IMR-90 (cell line): ENCODE results near the gene SLC35F3. TPM values are rescaled to one million over a fixed set of nuclear protein-coding genes. Genes with fewer than 3 reads are reported as not detected.

ENCODE experiments used
- ATAC-seq: fragments of 200-7000 bp; cut with Tn5 transposase; 2 replicates; pipeline ENCODE4 v1.9.1; 2020; ENCODE audit warnings: low read depth, mild to moderate bottlenecking, moderate library complexity
- BruUV-seq: library from RNA; stranded (reverse); fragments of 400-500 nt; replicated peaks from 2 replicates; lab custom pipeline; 2021; lab: Mats Ljungman, UMichigan
- CTCF ChIA-PET: fragments of 300-600 bp; formaldehyde crosslinking; extraction: SDS; loops from one replicate; lab custom pipeline; 2021; ENCODE audit warnings: antibody characterized with exemption; lab: Yijun Ruan, JAX
- POLR2A ChIA-PET: fragments of 300-600 bp; sonication (Branson Sonifier 250); formaldehyde crosslinking; loops from one replicate; lab custom pipeline; 2022; ENCODE audit warnings: antibody characterized with exemption; ENCODE audit not compliant: unreplicated experiment; lab: Charles Lee
- DNase-seq: peaks from one replicate; pipeline ENCODE4 v3.0.0; 2013
- H2AFZ ChIP-seq: replicated peaks from 2 replicates; pipeline ENCODE3; 2013; ENCODE audit warnings: low read length, mild to moderate bottlenecking; ENCODE audit not compliant: poor library complexity
- H2AK5ac ChIP-seq: 2 replicates; pipeline ENCODE4 v1.6.1; 2013; ENCODE audit warnings: low read depth, low read length, inconsistent platforms
- H2AK9ac ChIP-seq: replicated peaks from 2 replicates; pipeline ENCODE3; 2013; ENCODE audit warnings: mild to moderate bottlenecking, low read depth, low read length, moderate library complexity; ENCODE audit not compliant: poor library complexity
- H2BK120ac ChIP-seq: 2 replicates; pipeline ENCODE4 v1.6.1; 2013; ENCODE audit warnings: low read depth, low read length, inconsistent platforms
- H2BK15ac ChIP-seq: 3 replicates; pipeline ENCODE4 v1.6.1; 2013; ENCODE audit warnings: low read depth, low read length, inconsistent platforms
- H2BK20ac ChIP-seq: 2 replicates; pipeline ENCODE4 v1.6.1; 2013; ENCODE audit warnings: low read depth, mild to moderate bottlenecking, inconsistent platforms, low read length, moderate library complexity
- H2BK5ac ChIP-seq: 2 replicates; pipeline ENCODE4 v1.6.1; 2013; ENCODE audit warnings: mild to moderate bottlenecking, low read depth, low read length, inconsistent platforms; ENCODE audit not compliant: poor library complexity, severe bottlenecking
- H3K14ac ChIP-seq: replicated peaks from 2 replicates; pipeline ENCODE4 v1.6.1; 2013; ENCODE audit warnings: low read depth, low read length, inconsistent platforms
- H3K18ac ChIP-seq: 2 replicates; pipeline ENCODE4 v1.6.1; 2013; ENCODE audit warnings: low read depth, low read length, control low read depth
- H3K23ac ChIP-seq: 2 replicates; pipeline ENCODE4 v1.6.1; 2013; ENCODE audit warnings: low read depth, low read length, inconsistent platforms
- H3K27ac ChIP-seq: 2 replicates; pipeline ENCODE4 v1.5.1; 2013; ENCODE audit warnings: mild to moderate bottlenecking, control low read depth, low read length; ENCODE audit not compliant: insufficient read depth
- H3K27me3 ChIP-seq: 2 replicates; pipeline ENCODE4 v1.6.1; 2013; ENCODE audit warnings: low read length; ENCODE audit not compliant: control insufficient read depth, insufficient read depth
- H3K36me3 ChIP-seq: 2 replicates; pipeline ENCODE4 v1.6.1; 2013; ENCODE audit warnings: low read length, mixed read lengths; ENCODE audit not compliant: control insufficient read depth, insufficient read depth
- H3K4ac ChIP-seq: 2 replicates; pipeline ENCODE4 v1.6.1; 2013; ENCODE audit warnings: low read depth, low read length, inconsistent platforms
- H3K4me1 ChIP-seq: 2 replicates; pipeline ENCODE4 v1.6.1; 2013; ENCODE audit warnings: low read length, mixed read lengths; ENCODE audit not compliant: control insufficient read depth, insufficient read depth
- H3K4me2 ChIP-seq: 2 replicates; pipeline ENCODE4 v1.6.1; 2013; ENCODE audit warnings: low read depth, mild to moderate bottlenecking, control low read depth, low read length, moderate library complexity
- H3K4me3 ChIP-seq: 2 replicates; pipeline ENCODE4 v1.5.1; 2013; ENCODE audit warnings: low read depth, mild to moderate bottlenecking, control low read depth, low read length, moderate library complexity; ENCODE audit not compliant: insufficient read depth
- H3K56ac ChIP-seq: 2 replicates; pipeline ENCODE4 v1.6.1; 2013; ENCODE audit warnings: low read length, inconsistent platforms; ENCODE audit not compliant: insufficient read depth; ENCODE audit errors: extremely low read depth
- H3K79me1 ChIP-seq, 2 experiments: 2 replicates each; pipeline ENCODE4 v1.6.1; 2013; ENCODE audit warnings: low read length in 2 of 2, inconsistent platforms in 1 of 2, low read depth in 1 of 2
- H3K9ac ChIP-seq: 2 replicates; pipeline ENCODE4 v1.6.1; 2013; ENCODE audit warnings: low read depth, low read length, control low read depth
- H3K9me1 ChIP-seq: 2 replicates; pipeline ENCODE4 v1.6.1; 2013; ENCODE audit warnings: low read length, inconsistent platforms; ENCODE audit not compliant: insufficient read depth
- H3K9me3 ChIP-seq: 2 replicates; pipeline ENCODE4 v1.6.1; 2013; ENCODE audit warnings: low read length; ENCODE audit not compliant: control insufficient read depth, insufficient read depth
- H4K20me1 ChIP-seq: 2 replicates; pipeline ENCODE4 v1.6.1; 2013; ENCODE audit warnings: low read length, inconsistent platforms; ENCODE audit not compliant: insufficient read depth
- H4K5ac ChIP-seq: 2 replicates; pipeline ENCODE4 v1.6.1; 2013; ENCODE audit warnings: mild to moderate bottlenecking, low read depth, low read length, control low read depth
- H4K8ac ChIP-seq, 2 experiments: 2 replicates each; pipeline ENCODE4 v1.6.1; 2013; ENCODE audit warnings: low read depth in 2 of 2, low read length in 2 of 2, control low read depth in 1 of 2, inconsistent platforms in 1 of 2
- H4K91ac ChIP-seq: 2 replicates; pipeline ENCODE4 v1.6.1; 2013; ENCODE audit warnings: low read depth, low read length, inconsistent platforms; ENCODE audit not compliant: insufficient read depth
- BHLHE40 ChIP-seq: fragments of 150-350 bp; IDR thresholded peaks from 2 replicates; pipeline ENCODE4 v1.6.1; 2016; ENCODE audit warnings: mild to moderate bottlenecking, low read depth, low read length
- CEBPB ChIP-seq: IDR thresholded peaks from 2 replicates; pipeline ENCODE4 v1.6.1; 2012; ENCODE audit warnings: low read depth, low read length, improper control_type of control experiment
- CHD1 ChIP-seq: IDR thresholded peaks from 2 replicates; pipeline ENCODE4 v1.6.1; 2012; ENCODE audit warnings: low read depth, low read length, improper control_type of control experiment
- FOS ChIP-seq: fragments of 150-350 bp; IDR thresholded peaks from 2 replicates; pipeline ENCODE4 v1.6.1; 2016; ENCODE audit warnings: low read depth, low read length
- MAFK ChIP-seq: IDR thresholded peaks from 2 replicates; pipeline ENCODE4 v1.6.1; 2012; ENCODE audit warnings: low read depth, low read length, improper control_type of control experiment
- MAZ ChIP-seq: IDR thresholded peaks from 2 replicates; pipeline ENCODE4 v1.6.1; 2012; ENCODE audit warnings: low read depth, mild to moderate bottlenecking, low read length, improper control_type of control experiment, moderate library complexity, borderline replicate concordance
- MXI1 ChIP-seq: IDR thresholded peaks from 2 replicates; pipeline ENCODE4 v1.6.1; 2012; ENCODE audit warnings: low read depth, mild to moderate bottlenecking, low read length, moderate library complexity, borderline replicate concordance
- NFE2L2 ChIP-seq: fragments of 150-350 bp; IDR thresholded peaks from 2 replicates; pipeline ENCODE4 v1.6.1; 2016; ENCODE audit warnings: low read depth, mild to moderate bottlenecking, low read length
- POLR2A ChIP-seq: IDR thresholded peaks from 2 replicates; pipeline ENCODE4 v1.6.1; 2012; ENCODE audit warnings: mild to moderate bottlenecking, low read depth, low read length
- RAD21 ChIP-seq: IDR thresholded peaks from 2 replicates; pipeline ENCODE4 v1.6.1; 2012; ENCODE audit warnings: low read length, improper control_type of control experiment
- RCOR1 ChIP-seq: IDR thresholded peaks from 2 replicates; pipeline ENCODE4 v1.6.1; 2012; ENCODE audit warnings: mild to moderate bottlenecking, low read length, improper control_type of control experiment; ENCODE audit not compliant: insufficient replicate concordance
- RFX5 ChIP-seq: IDR thresholded peaks from 2 replicates; pipeline ENCODE4 v1.8.0; 2012; ENCODE audit warnings: low read depth, mild to moderate bottlenecking, low read length, moderate library complexity
- SMC3 ChIP-seq: fragments of 150-350 bp; IDR thresholded peaks from 2 replicates; pipeline ENCODE4 v1.6.1; 2016; ENCODE audit warnings: low read depth, mild to moderate bottlenecking, antibody characterized with exemption, low read length, moderate library complexity
- WGBS, 2 experiments: methylation state at CpG; one replicate each; pipeline versions ENCODE4 v1.1.5 to v1.1.7; 2013; ENCODE audit warnings: missing lambda C conversion rate in 2 of 2; ENCODE audit not compliant: insufficient read length in 1 of 2; ENCODE audit errors: extremely low coverage in 2 of 2; 5-methylcytosine and 5-hydroxymethylcytosine counted together
- dilution Hi-C: fragments of 300-500 bp; cut with HindIII; formaldehyde crosslinking; loops from one replicate; pipeline ENCODE4 v1.14.3; 2018; ENCODE audit warnings: low sequenced_read_pairs; ENCODE audit not compliant: unreplicated experiment
- in situ Hi-C: fragments of 300-500 bp; cut with MboI; formaldehyde crosslinking; loops from 3 replicates; pipeline ENCODE4 v1.14.3; 2019; ENCODE audit warnings: low sequenced_read_pairs, inconsistent platforms, mixed read lengths
- intact Hi-C: fragments of 100-400 bp; cut with micrococcal nuclease; formaldehyde crosslinking; loops from 2 replicates; pipeline ENCODE4 v1.10.0; 2022
- polyA plus RNA-seq, 3 experiments: library from polyadenylated mRNA; depleted of rRNA; stranded (reverse); fragments of >200 nt; gene quantifications; 2 replicates each; pipeline ENCODE4 v1.2.3, GENCODE V29; 2012; ENCODE audit warnings: low replicate concordance in 1 of 3
- total RNA-seq: library from RNA; depleted of rRNA; stranded (reverse); fragments of >200 nt; gene quantifications from 2 replicates; pipeline ENCODE4 v1.2.3, GENCODE V29; 2012
- TF ChIP-seq, protein P1 (sequence below): fragments of 150-350 bp; IDR thresholded peaks from 2 replicates; pipeline ENCODE4 v1.6.1; 2016; ENCODE audit warnings: low read depth, mild to moderate bottlenecking, low read length, moderate library complexity, borderline replicate concordance
- TF ChIP-seq, protein P2 (sequence below): conservative IDR thresholded peaks from 2 replicates; pipeline ENCODE4 v1.5.1; 2012; ENCODE audit warnings: mild to moderate bottlenecking, low read depth, low read length, improper control_type of control experiment
- TF ChIP-seq, protein P3 (sequence below): fragments of 150-350 bp; IDR thresholded peaks from 2 replicates; pipeline ENCODE4 v1.6.1; 2017; ENCODE audit warnings: mild to moderate bottlenecking, antibody characterized with exemption, low read length, low read depth

SLC35F3 gene
- total and polyA plus RNA-seq, 2 of the 4 experiments (the other 2 are of a cell fraction): under 0.01 to 0.17 TPM

DNA sequence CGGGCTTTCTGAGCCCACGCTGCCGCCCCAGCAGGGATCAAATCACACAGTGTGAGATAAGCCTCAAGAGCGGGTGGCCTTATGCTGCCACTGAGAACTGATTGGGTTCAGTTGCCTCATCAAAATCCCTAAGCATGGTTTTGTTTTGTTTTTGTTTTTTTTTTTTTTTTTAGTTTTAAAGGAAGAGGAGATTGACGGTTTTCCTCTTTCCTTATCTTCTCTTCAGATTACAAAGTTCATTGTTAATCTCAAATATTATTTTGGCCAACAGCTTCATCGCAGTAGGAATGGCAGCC, 469.4 kb downstream of the SLC35F3 start:
- no peaks in the 10 kb centered on the region for H3K9me3 ChIP-seq
- H3K4me2 ChIP-seq: peak overlapping the region; percentile 81
- peak overlapping the region; percentile 97 for H3K23ac ChIP-seq
- peak overlapping the region; percentile 90 for H3K27ac ChIP-seq
- H3K36me3 ChIP-seq: peaks cover 18% of the 10 kb centered on the region
- peak overlapping the region; percentile 75 to 96 for H4K8ac ChIP-seq
- peak overlapping the region; percentile 96 for H2AK9ac ChIP-seq
- H3K4me1 ChIP-seq: no peaks in the 10 kb centered on the region
- peak overlapping the region; percentile 85 for H3K9ac ChIP-seq
- H2BK120ac ChIP-seq: peak overlapping the region; percentile 75
- peak; percentile 40 for ATAC-seq
- H3K14ac ChIP-seq: peak overlapping the region; percentile 89
- H3K4me3 ChIP-seq: peak overlapping the region; percentile 64
- peak overlapping the region; percentile 99 for H2AFZ ChIP-seq
- peak overlapping the region; percentile 96 for H2BK5ac ChIP-seq
- intact Hi-C loops: loop anchor here (1.0 to 5.0 kb wide), 2 partner anchors 162 to 220 kb away; no protein-coding TSS in a partner anchor
- H3K9me1 ChIP-seq: 0 out of 2 replicates have a peak, but pooled peaks cover 2% of the 10 kb centered on the region
- DNase-seq: no peak
- no peaks in the 10 kb centered on the region for H4K20me1 ChIP-seq
- H2AK5ac ChIP-seq: peak overlapping the region; percentile 54; the same call in 1 of the 2 replicates
- in situ Hi-C loops: no loop called here
- H4K91ac ChIP-seq: peak overlapping the region; percentile 74
- dilution Hi-C loops: no loop called here
- no peak overlapping the region for H2BK15ac ChIP-seq
- WGBS, 2 experiments: no CpG with 5 or more reads among the region's 6 CpGs
- BruUV-seq: no TSS peak
- peak overlapping the region; percentile 93 for H3K4ac ChIP-seq
- H3K56ac ChIP-seq: peak overlapping the region; percentile 89
- no peaks in the 10 kb centered on the region for H3K27me3 ChIP-seq
- ChIA-PET POLR2A (no interaction called here), CTCF (no interaction called here)
- no peak overlapping the region for H2BK20ac ChIP-seq
- H4K5ac ChIP-seq: peak overlapping the region; percentile 80
- peaks cover 25 to 30% of the 10 kb centered on the region in 2 experiments; a peak in 3 of 4 replicates for H3K79me1 ChIP-seq
- no peak overlapping the region; the same call in 1 of the 2 replicates for H3K18ac ChIP-seq
- TF ChIP-seq MAFK (no peak), RAD21 (no peak), MAZ (no peak), MXI1 (no peak), NFE2L2 (no peak), RCOR1 (no peak), FOS (no peak), BHLHE40 (no peak), CEBPB (no peak), RFX5 (no peak), SMC3 (no peak), CHD1 (no peak), POLR2A (no peak)
- TF ChIP-seq, protein P1, sequence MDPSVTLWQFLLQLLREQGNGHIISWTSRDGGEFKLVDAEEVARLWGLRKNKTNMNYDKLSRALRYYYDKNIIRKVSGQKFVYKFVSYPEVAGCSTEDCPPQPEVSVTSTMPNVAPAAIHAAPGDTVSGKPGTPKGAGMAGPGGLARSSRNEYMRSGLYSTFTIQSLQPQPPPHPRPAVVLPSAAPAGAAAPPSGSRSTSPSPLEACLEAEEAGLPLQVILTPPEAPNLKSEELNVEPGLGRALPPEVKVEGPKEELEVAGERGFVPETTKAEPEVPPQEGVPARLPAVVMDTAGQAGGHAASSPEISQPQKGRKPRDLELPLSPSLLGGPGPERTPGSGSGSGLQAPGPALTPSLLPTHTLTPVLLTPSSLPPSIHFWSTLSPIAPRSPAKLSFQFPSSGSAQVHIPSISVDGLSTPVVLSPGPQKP: no peak
- TF ChIP-seq, protein P2, sequence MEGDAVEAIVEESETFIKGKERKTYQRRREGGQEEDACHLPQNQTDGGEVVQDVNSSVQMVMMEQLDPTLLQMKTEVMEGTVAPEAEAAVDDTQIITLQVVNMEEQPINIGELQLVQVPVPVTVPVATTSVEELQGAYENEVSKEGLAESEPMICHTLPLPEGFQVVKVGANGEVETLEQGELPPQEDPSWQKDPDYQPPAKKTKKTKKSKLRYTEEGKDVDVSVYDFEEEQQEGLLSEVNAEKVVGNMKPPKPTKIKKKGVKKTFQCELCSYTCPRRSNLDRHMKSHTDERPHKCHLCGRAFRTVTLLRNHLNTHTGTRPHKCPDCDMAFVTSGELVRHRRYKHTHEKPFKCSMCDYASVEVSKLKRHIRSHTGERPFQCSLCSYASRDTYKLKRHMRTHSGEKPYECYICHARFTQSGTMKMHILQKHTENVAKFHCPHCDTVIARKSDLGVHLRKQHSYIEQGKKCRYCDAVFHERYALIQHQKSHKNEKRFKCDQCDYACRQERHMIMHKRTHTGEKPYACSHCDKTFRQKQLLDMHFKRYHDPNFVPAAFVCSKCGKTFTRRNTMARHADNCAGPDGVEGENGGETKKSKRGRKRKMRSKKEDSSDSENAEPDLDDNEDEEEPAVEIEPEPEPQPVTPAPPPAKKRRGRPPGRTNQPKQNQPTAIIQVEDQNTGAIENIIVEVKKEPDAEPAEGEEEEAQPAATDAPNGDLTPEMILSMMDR: no peak
- TF ChIP-seq, protein P3, sequence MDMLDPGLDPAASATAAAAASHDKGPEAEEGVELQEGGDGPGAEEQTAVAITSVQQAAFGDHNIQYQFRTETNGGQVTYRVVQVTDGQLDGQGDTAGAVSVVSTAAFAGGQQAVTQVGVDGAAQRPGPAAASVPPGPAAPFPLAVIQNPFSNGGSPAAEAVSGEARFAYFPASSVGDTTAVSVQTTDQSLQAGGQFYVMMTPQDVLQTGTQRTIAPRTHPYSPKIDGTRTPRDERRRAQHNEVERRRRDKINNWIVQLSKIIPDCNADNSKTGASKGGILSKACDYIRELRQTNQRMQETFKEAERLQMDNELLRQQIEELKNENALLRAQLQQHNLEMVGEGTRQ: no peak
